Vagina (tissue), 2 donors: ENCODE results near the gene CDC7.

Experiments used
- CTCF ChIP-seq, 3 experiments: fragments of 450-650 bp in 2 of 3; fragments of 200-600 bp in 1 of 3; sonication (generic) in 1 of 3; IDR thresholded peaks; one replicate each; pipeline ENCODE4 v1.5.1; 2017 to 2019; ENCODE audit warnings: antibody characterized with exemption in 3 of 3, mild to moderate bottlenecking in 2 of 3, moderate library complexity in 2 of 3
- POLR2A ChIP-seq, 2 donors: fragments of 450-650 bp; IDR thresholded peaks; one replicate each; pipeline ENCODE4 v1.6.1; 2017; ENCODE audit warnings: antibody characterized with exemption in 2 of 2, mild to moderate bottlenecking in 2 of 2, moderate library complexity in 2 of 2
- POLR2AphosphoS5 ChIP-seq, 2 donors: sonication (generic); formaldehyde crosslinking; IDR thresholded peaks; one replicate each; pipeline ENCODE4 v1.9.0; 2017; ENCODE audit warnings: antibody characterized with exemption in 2 of 2, mild to moderate bottlenecking in 2 of 2, low read depth in 1 of 2; ENCODE audit not compliant: insufficient read depth in 1 of 2

- no peak for TF ChIP-seq CTCF (IDR thresholded peaks at IDR 0.05)
- no peak for TF ChIP-seq POLR2A (IDR thresholded peaks at IDR 0.05)
- no peak for TF ChIP-seq POLR2AphosphoS5 (IDR thresholded peaks at IDR 0.05; ENCODE audit: insufficient read depth in 1 of 2, low read depth in 1 of 2)
These were observed 521 bp upstream of the CDC7 start for GRCh38 chr1:91499904-91500755.
